Osteoblast (primary cell): Measurements from ENCODE around the gene GPR15LG. TPM values are rescaled to one million over a fixed set of nuclear protein-coding genes. Genes with fewer than 3 reads are reported as not detected.

Source experiments
- DNase-seq: peaks from one replicate; pipeline ENCODE4 v3.0.0; 2011; ENCODE audit warnings: low spot score, mixed read lengths; ENCODE audit not compliant: insufficient read length; ENCODE audit errors: missing footprints
- H2AFZ ChIP-seq: 2 replicates; pipeline ENCODE4 v1.6.0; 2011; ENCODE audit warnings: mild to moderate bottlenecking, low read length
- H3K27ac ChIP-seq: 2 replicates; pipeline ENCODE4 v1.5.1; 2011; ENCODE audit warnings: mild to moderate bottlenecking, low read depth, low read length, moderate library complexity
- H3K27me3 ChIP-seq: 2 replicates; pipeline ENCODE4 v1.6.0; 2012; ENCODE audit warnings: mild to moderate bottlenecking, control low read depth, inconsistent platforms, low read length, moderate library complexity; ENCODE audit not compliant: insufficient read depth
- H3K36me3 ChIP-seq: 2 replicates; pipeline ENCODE4 v1.5.1; 2011; ENCODE audit warnings: mild to moderate bottlenecking, low read length, control low read depth, moderate library complexity; ENCODE audit not compliant: insufficient read depth
- H3K4me1 ChIP-seq: 2 replicates; pipeline ENCODE4 v1.5.1; 2011; ENCODE audit warnings: mild to moderate bottlenecking, low read length, control low read depth, moderate library complexity; ENCODE audit not compliant: insufficient read depth
- H3K4me2 ChIP-seq: 2 replicates; pipeline ENCODE4 v1.6.0; 2011; ENCODE audit warnings: mild to moderate bottlenecking, low read length; ENCODE audit not compliant: insufficient read depth
- H3K4me3 ChIP-seq: fragments of 200-600 bp; sonication (generic); 3 replicates; pipeline ENCODE4 v1.5.1; 2012; ENCODE audit warnings: mild to moderate bottlenecking, low read length, inconsistent platforms; ENCODE audit not compliant: insufficient read depth
- H3K79me2 ChIP-seq: 2 replicates; pipeline ENCODE4 v1.6.0; 2012; ENCODE audit warnings: mild to moderate bottlenecking, low read length, control low read depth, inconsistent platforms; ENCODE audit not compliant: insufficient read depth
- H3K9me3 ChIP-seq: 2 replicates; pipeline ENCODE4 v1.5.1; 2011; ENCODE audit warnings: low read depth, low read length, control low read depth
- H4K20me1 ChIP-seq: 2 replicates; pipeline ENCODE4 v1.6.0; 2012; ENCODE audit warnings: mild to moderate bottlenecking, low read length, control low read depth; ENCODE audit not compliant: insufficient read depth
- total RNA-seq: library from RNA; depleted of rRNA; stranded (reverse); fragments of >200 nt; gene quantifications from 2 replicates; pipeline ENCODE4 v1.2.3, GENCODE V29; 2012
- TF ChIP-seq, protein P1 (sequence below): IDR thresholded peaks from 2 replicates; pipeline ENCODE4 v1.5.1; 2011; ENCODE audit warnings: mild to moderate bottlenecking, low read depth, low read length, moderate library complexity; ENCODE audit errors: extremely low read depth

GPR15LG gene
- total RNA-seq, 1 donor, result not detected

DNA sequence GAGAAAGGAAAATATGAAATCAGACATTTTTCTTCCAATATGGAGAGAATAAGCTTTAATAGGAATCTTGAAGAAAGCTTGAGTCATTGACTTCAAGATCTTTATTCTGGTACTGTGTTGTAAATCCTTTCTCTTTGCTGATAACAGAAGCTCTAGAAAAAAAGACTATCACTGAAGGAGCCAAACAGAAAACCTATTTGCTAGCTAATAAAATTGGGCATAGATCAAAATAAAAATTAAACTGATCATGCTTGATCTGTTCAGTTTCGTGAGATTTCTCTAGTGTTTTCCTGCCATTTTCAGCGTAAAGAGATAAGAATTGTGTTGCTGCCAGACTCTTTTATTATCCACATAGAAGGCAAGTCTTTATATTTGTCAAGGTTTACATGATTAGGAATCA, 35.8 kb upstream of the GPR15LG start:
- DNase-seq, result no peak
- TF ChIP-seq, protein P1, sequence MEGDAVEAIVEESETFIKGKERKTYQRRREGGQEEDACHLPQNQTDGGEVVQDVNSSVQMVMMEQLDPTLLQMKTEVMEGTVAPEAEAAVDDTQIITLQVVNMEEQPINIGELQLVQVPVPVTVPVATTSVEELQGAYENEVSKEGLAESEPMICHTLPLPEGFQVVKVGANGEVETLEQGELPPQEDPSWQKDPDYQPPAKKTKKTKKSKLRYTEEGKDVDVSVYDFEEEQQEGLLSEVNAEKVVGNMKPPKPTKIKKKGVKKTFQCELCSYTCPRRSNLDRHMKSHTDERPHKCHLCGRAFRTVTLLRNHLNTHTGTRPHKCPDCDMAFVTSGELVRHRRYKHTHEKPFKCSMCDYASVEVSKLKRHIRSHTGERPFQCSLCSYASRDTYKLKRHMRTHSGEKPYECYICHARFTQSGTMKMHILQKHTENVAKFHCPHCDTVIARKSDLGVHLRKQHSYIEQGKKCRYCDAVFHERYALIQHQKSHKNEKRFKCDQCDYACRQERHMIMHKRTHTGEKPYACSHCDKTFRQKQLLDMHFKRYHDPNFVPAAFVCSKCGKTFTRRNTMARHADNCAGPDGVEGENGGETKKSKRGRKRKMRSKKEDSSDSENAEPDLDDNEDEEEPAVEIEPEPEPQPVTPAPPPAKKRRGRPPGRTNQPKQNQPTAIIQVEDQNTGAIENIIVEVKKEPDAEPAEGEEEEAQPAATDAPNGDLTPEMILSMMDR, result no peak
- Histone ChIP-seq H3K4me1 (peaks cover 11% of the 10 kb centered on the region), H3K79me2 (peaks cover 28% of the 10 kb centered on the region), H3K36me3 (peaks cover 7% of the 10 kb centered on the region), H3K9me3 (no peaks in the 10 kb centered on the region), H3K27ac (no peak overlapping the region), H3K4me3 (no peak overlapping the region), H3K27me3 (no peaks in the 10 kb centered on the region), H2AFZ (peak overlapping the region; percentile 20), H4K20me1 (no peaks in the 10 kb centered on the region), H3K4me2 (no peak overlapping the region)

DNA sequence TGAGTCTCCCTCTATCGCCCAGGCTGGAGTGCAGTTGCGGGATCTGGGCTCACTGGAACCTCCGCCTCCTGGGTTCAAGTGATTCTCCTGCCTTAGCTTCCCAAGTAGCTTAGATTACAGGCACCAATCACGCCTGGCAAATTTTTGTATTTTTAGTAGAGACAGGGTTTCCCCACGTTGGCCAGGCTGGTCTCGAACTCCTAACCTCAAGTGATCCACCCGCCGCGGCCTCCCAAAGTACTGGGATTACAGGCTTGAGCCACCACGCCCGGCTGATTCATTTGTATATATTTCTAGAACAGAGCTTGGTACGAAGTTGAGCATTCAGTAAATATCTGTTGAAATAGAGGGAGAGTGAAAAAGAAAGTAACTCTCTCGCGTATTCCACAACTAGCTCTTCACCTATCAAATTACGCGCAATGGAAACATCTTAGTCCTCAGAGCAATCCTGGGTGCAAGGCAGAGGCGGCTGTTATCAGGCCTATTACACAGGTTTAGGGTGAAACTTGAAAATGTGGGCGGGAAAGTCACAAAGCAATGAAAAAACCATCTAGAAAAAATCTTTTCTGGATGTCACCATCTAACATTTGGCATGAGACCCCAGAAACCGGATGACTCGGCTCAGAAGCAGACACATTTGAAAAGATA, 35.0 kb upstream of the GPR15LG start:
- Histone ChIP-seq H3K4me2 (peak overlapping the region; percentile 84), H3K79me2 (peaks cover 28% of the 10 kb centered on the region), H2AFZ (peak overlapping the region; percentile 92), H3K9me3 (no peaks in the 10 kb centered on the region), H3K27me3 (no peaks in the 10 kb centered on the region), H3K4me3 (peak overlapping the region; percentile 97), H3K27ac (peak overlapping the region; percentile 67), H4K20me1 (no peaks in the 10 kb centered on the region), H3K36me3 (peaks cover 14% of the 10 kb centered on the region), H3K4me1 (peaks cover 11% of the 10 kb centered on the region)
- TF ChIP-seq, protein P1, result no peak
- no peak for DNase-seq

DNA sequence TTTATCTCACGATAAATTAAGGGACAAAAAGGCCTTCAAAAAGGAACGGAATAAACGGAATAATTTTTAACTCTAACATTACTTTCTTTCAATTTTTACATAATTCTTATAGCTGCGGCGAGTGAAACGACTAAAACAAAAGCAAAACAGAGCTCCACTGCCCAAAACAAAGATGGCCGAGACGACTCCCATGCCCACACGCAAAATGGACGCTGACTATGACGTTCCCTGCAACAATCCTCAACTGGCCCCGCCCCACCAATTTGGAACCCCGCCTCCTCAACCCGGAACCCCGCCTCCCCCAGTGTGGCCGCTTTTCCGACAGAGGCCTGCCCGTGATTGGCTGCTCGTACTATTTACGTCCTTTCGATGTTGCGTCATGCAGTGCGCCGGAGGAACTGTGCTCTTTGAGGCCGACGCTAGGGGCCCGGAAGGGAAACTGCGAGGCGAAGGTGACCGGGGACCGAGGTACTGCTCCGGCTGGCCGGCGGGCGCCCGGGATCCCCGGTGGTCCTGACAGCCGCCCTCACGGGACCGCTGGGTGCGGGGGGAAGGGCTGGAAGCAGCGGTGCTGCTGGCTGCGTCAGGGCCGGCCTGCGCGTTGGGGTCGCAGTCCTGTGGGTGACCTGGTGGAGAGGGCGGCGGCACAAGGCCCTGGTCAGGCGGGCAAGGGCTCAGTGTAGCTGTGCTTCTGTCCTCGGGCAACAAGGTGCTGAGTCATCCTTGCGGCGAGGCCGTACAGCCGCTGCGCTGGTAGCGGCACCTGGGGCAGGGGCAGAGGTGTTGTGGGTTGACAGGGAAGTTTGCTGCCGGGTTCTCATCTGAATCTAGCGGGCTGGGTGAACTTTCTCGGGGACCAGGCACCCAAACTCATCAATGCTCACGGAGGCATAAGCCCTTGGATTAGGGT, 34.2 kb upstream of the GPR15LG start, which contains the start of gene GHITM:
Gene GHITM, plus strand, starts transcription at position 384 of the 910 bp plus-strand sequence. CDS start 1,992 bp downstream, outside the sequence.
- no peaks in the 10 kb centered on the region for H4K20me1 ChIP-seq
- peak within 1 kb of the TSS; percentile 97 for H3K27ac ChIP-seq
- DNase-seq, result peak; percentile 94
- no peaks in the 10 kb centered on the region for H3K27me3 ChIP-seq
- peak within 1 kb of the TSS; percentile 92 for H3K4me2 ChIP-seq
- peak within 1 kb of the TSS; percentile 92 for H2AFZ ChIP-seq
- H3K4me3 ChIP-seq, result peak within 1 kb of the TSS; percentile 97
- H3K36me3 ChIP-seq, result peaks cover 21% of the 10 kb centered on the region
- H3K4me1 ChIP-seq, result peaks cover 11% of the 10 kb centered on the region
- H3K9me3 ChIP-seq, result no peaks in the 10 kb centered on the region
- TF ChIP-seq, protein P1, result peak; percentile 32
- H3K79me2 ChIP-seq, result peaks cover 28% of the 10 kb centered on the region

DNA sequence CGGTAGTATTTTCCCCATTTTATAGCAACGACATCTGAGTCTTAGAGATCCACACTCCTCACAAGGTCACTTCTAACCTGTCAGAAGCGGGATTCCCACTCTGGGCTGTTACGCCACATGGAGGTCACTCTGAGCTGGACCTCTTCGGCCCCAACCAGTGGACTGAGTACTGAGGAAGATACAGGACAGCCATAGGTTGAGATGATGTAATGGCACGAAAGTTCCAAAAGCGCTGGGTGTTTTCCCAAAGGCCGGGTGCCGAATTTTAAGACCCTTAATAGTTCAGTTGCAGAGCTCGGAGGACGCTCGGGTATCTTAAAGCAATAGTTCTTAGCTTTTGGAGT, 33.6 kb upstream of the GPR15LG start:
- Histone ChIP-seq H4K20me1 (no peaks in the 10 kb centered on the region), H3K36me3 (peaks cover 27% of the 10 kb centered on the region), H3K27me3 (no peaks in the 10 kb centered on the region), H3K4me1 (peaks cover 11% of the 10 kb centered on the region), H3K4me3 (peak overlapping the region; percentile 97), H2AFZ (peak overlapping the region; percentile 86), H3K27ac (peak overlapping the region; percentile 97), H3K79me2 (peaks cover 28% of the 10 kb centered on the region), H3K9me3 (no peaks in the 10 kb centered on the region), H3K4me2 (peak overlapping the region; percentile 92)
- TF ChIP-seq, protein P1, result no peak
- DNase-seq, result peak; percentile 37
